Skin epidermis (tissue), 12 donors: ENCODE data around the gene EVPL.

Experiments
- H3K27ac ChIP-seq, 21 experiments: fragments of 200-600 bp; sonication (generic) in 11 of 21; one replicate each; pipeline ENCODE4 v1.5.0; 2020; ENCODE audit warnings: mild to moderate bottlenecking in 3 of 21, inconsistent platforms in 2 of 21, moderate library complexity in 2 of 21
- H3K4me3 ChIP-seq, 7 experiments: fragments of 200-600 bp; sonication (generic) in 2 of 7; one replicate each; pipeline ENCODE4 v1.5.0; 2020; ENCODE audit warnings: inconsistent platforms in 2 of 7, mild to moderate bottlenecking in 2 of 7, moderate library complexity in 1 of 7

EVPL gene

GRCh38 chr17:76005263-76006149, 21.6 kb downstream of the EVPL start:
- H3K27ac ChIP-seq: peak overlapping the region in 8 of 21 experiments; percentile 1 to 69 (median 14)
- no peak overlapping the region for H3K4me3 ChIP-seq

- Histone ChIP-seq H3K4me3 (no peak overlapping the region), H3K27ac (peak overlapping the region in 7 of 21 experiments; percentile 1 to 69 (median 22))
Observed at GRCh38 chr17:76004750-76005262, 22.3 kb downstream of the EVPL start.

DNA sequence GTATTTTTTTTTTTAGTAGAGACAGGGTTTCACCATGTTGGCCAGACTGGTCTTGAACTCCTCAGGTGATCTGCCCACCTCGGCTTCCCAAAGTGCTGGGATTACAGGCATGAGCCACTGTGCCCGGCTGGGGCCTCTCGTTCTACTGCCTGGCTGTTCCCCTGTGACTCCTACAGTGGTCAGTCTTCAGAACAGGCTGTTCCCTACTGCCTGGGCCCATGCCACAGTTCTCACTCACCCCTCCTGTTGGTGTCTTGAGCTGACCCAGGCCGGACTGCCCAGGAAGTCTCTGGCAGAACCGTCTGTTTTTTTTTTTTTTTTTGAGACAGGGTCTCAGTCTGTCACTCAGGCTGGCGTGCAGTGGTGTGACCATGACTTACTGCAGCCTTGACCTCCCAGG, 23.2 kb downstream of the EVPL start:
- H3K4me3 ChIP-seq: no peak overlapping the region
- peak overlapping the region in 1 of 21 experiments; percentile 31 for H3K27ac ChIP-seq

- H3K27ac ChIP-seq: peak overlapping the region in 1 of 21 experiments; percentile 38
- H3K4me3 ChIP-seq: no peak overlapping the region
Observed at GRCh38 chr17:76002100-76002499, 25.0 kb downstream of the EVPL start.

GRCh38 chr17:76000755-76001521, 26.2 kb downstream of the EVPL start, which contains the start of gene CDK3:
CDK3 (plus strand) TSS chr17:76000855; CDS start chr17:76001426, 571 bp downstream.
- Histone ChIP-seq H3K4me3 (no peak within 1 kb of the TSS), H3K27ac (peak within 1 kb of the TSS in 14 of 21 experiments; percentile 7 to 79 (median 40))

DNA sequence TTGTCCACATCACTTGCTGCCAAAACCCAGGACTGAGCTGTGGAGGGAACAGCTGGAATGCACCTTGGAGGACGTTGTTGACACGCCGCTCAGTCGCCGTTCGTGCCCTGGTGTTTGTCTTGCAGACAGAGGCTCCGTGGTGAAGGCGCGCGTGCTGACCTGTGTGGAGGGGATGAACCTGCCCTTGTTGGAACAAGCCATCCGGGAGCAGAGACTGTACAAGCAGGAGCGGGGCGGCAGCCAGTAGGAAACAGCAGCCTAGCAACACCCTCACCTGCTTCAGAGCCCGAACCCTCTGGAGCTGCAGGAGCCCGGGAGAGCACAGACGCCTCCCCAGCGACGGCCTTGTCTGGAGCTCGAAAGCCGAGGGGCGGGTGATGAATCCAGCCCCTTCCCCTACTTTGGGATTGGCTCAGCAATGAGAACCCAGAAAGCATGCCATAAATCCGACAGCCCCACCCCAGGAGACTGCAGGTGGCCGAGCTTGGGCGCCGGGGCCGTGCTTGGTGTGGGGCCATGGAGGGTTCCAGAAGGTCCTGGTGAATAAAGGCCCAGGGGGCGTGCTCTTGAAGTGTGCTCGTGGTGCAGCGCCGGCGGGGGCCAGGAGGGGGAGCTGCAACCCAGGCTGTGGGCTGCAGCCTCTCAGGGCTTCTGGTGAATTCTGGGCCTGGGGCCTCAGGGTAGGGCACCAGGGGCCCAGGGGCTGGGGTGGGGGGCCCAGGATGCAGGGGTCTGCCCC, 26.9 kb downstream of the EVPL start:
- Histone ChIP-seq H3K4me3 (no peak overlapping the region), H3K27ac (peak overlapping the region in 12 of 21 experiments; percentile 7 to 79 (median 35))

GRCh38 chr17:75998327-75998795, 28.7 kb downstream of the EVPL start:
- Histone ChIP-seq H3K27ac (peak overlapping the region in 15 of 21 experiments; percentile 66 to 93 (median 80)), H3K4me3 (no peak overlapping the region)

GRCh38 chr17:75996665-75997590, 30.2 kb downstream of the EVPL start:
- peak overlapping the region in 20 of 21 experiments; percentile 64 to 93 (median 80) for H3K27ac ChIP-seq
- no peak overlapping the region for H3K4me3 ChIP-seq

DNA sequence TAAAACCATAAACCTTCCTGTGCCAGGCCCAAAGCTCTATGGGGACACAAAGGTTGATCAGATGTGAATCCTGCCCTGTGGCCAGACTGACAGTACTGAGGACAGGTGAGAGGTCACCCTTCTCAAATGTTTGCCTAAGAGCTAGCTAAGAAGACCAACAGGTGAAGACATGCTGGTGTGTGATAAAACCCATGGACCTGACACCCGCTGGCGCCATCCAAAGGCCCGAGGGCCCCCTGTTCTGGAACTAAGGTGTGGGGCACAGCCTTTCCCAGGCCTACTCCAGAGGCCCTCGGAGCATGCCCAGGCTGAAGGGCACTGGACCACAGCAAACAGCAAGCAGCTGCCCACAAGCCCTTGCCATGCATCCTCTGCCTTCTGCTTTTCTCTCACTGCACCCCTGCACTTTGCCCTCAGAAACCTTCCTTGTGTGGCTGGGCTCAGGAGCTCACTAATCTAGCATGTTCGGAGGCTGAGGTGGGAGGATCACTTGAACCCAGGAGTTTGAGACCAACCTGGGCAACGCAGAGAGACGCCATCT, 31.7 kb downstream of the EVPL start:
- H3K27ac ChIP-seq: peak overlapping the region in 9 of 21 experiments; percentile 44 to 91 (median 63)
- H3K4me3 ChIP-seq: no peak overlapping the region

- no peak overlapping the region for H3K4me3 ChIP-seq
- peak overlapping the region in 4 of 21 experiments; percentile 54 to 91 (median 76) for H3K27ac ChIP-seq
Observed at GRCh38 chr17:75994802-75995370, 32.2 kb downstream of the EVPL start.

- H3K27ac ChIP-seq: no peak overlapping the region
- H3K4me3 ChIP-seq: no peak overlapping the region
Observed at GRCh38 chr17:75991396-75991795, 35.7 kb downstream of the EVPL start.

DNA sequence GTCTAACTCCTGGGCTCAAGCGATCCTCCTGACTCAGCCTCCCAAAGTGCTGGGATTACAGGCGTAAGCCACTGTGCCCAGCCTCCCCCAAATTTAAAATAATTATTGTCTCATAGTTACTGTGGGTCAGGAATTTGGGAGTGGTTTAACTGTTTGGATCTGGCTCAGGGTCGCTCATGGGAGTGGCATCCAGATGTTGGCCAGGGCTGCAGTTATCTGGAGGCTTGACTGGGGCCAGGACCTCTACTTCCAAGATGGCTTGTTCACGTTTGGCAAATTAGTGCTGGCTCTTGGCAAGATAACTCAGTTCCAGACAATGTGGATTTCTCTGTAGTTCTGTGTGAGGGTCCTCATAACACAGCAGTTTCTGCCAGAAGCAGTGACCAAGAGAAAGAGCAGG, 40.1 kb downstream of the EVPL start:
- Histone ChIP-seq H3K4me3 (no peak overlapping the region), H3K27ac (peak overlapping the region in 1 of 21 experiments; percentile 12)

DNA sequence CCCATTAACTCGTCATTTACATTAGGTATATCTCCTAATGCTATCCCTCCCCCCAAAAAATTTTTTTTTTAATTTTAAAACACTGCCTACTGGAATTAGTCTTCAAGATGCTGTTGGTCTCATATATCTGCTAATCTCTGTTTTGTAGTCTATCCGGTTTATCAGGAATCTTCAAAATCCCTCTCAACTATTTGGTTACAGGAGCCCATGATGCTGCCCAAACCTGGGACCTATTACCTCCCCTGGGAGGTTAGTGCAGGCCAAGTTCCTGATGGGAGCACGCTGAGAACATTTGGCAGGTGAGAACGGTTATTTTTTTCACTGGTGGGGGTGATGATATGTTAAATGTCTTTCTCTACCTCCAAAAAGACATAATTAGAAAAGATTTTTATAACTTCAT, 41.1 kb downstream of the EVPL start:
- H3K27ac ChIP-seq: no peak overlapping the region
- no peak overlapping the region for H3K4me3 ChIP-seq

GRCh38 chr17:75983501-75984181, 43.5 kb downstream of the EVPL start:
- no peak overlapping the region for H3K4me3 ChIP-seq
- peak overlapping the region in 20 of 21 experiments; percentile 58 to 100 (median 98) for H3K27ac ChIP-seq

- Histone ChIP-seq H3K27ac (peak overlapping the region in 20 of 21 experiments; percentile 44 to 100 (median 98)), H3K4me3 (no peak overlapping the region)
Observed at GRCh38 chr17:75981019-75981615, 46.0 kb downstream of the EVPL start.

- H3K4me3 ChIP-seq: peak overlapping the region; percentile 52 to 91 (median 75)
- peak overlapping the region; percentile 75 to 100 (median 99) for H3K27ac ChIP-seq
Observed at GRCh38 chr17:75980188-75981018, 46.7 kb downstream of the EVPL start.
